HFF-Myc (cell line): ENCODE data around the gene MLXIP.

Source experiments
- DNase-seq: peaks from one replicate; pipeline ENCODE4 v3.0.0-alpha.2; 2011; ENCODE audit warnings: low read depth; ENCODE audit errors: extremely low read depth
- H3K4me3 ChIP-seq: replicated peaks from 2 replicates; pipeline ENCODE4 v1.5.1; 2011; ENCODE audit warnings: low read depth, mild to moderate bottlenecking, control low read depth, low read length
- CTCF ChIP-seq: IDR thresholded peaks from 2 replicates; pipeline ENCODE4 v1.5.1; 2012; ENCODE audit warnings: mild to moderate bottlenecking, low read depth, low read length, control low read depth; ENCODE audit errors: missing control alignments

MLXIP gene

GRCh38 chr12:122150127-122150681, 71.6 kb downstream of the MLXIP start:
- no peak for DNase-seq
- no peak overlapping the region for H3K4me3 ChIP-seq
- TF ChIP-seq CTCF = no peak

- no peak overlapping the region for H3K4me3 ChIP-seq
- TF ChIP-seq CTCF = no peak
- DNase-seq = no peak
These were observed 74.2 kb downstream of the MLXIP start for GRCh38 chr12:122152754-122153153.

GRCh38 chr12:122155705-122156104, 77.1 kb downstream of the MLXIP start:
- no peak for TF ChIP-seq CTCF
- DNase-seq = no peak
- no peak overlapping the region for H3K4me3 ChIP-seq

GRCh38 chr12:122158700-122159285, 80.2 kb downstream of the MLXIP start:
- H3K4me3 ChIP-seq = no peak overlapping the region
- no peak for DNase-seq
- TF ChIP-seq CTCF = no peak

GRCh38 chr12:122159882-122160281, 81.3 kb downstream of the MLXIP start:
- no peak for DNase-seq
- TF ChIP-seq CTCF = no peak
- H3K4me3 ChIP-seq = no peak overlapping the region

- TF ChIP-seq CTCF = no peak
- H3K4me3 ChIP-seq = no peak overlapping the region
- DNase-seq = no peak
These were observed 82.2 kb downstream of the MLXIP start for GRCh38 chr12:122160761-122161160.

- no peak for TF ChIP-seq CTCF
- DNase-seq = no peak
- no peak overlapping the region for H3K4me3 ChIP-seq
These were observed 83.1 kb downstream of the MLXIP start for GRCh38 chr12:122161682-122162081.
